CD4-positive, alpha-beta T cell treated with Interferon alpha-2 for 1 hour (primary cell): Measurements from ENCODE around the gene NOL7.
A peak's percentile ranks its signal among the peaks of the same experiment; 100 is the strongest.

Experiments
- DNase-seq, 2 donors: peaks; one replicate each; pipeline ENCODE4 v3.0.0-alpha.2; 2020 to 2022

Gene NOL7

GRCh38 chr6:13660273-13660672 lies 45.1 kb downstream of the NOL7 start:
- no peak for DNase-seq

- no peak for DNase-seq
Measured at GRCh38 chr6:13660893-13661292, 45.8 kb downstream of the NOL7 start.

DNA sequence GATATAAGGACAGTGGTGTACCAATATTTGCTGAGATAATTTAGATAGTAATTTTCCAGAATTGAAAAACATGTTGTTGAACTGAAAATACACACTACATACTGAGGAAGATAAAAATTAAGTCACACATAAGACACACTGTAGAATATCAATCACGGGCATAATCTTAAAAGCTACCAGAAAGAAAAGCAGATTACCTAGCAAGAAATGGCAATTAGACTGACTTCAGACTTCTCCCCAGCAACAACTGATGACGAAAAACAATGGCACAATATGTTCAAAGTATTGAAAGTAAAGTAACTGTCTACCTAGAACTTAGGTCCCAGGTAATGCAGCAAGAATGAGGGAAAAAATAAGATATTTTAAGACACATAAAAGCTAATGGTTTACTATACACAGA lies 46.5 kb downstream of the NOL7 start:
- DNase-seq: no peak

DNA sequence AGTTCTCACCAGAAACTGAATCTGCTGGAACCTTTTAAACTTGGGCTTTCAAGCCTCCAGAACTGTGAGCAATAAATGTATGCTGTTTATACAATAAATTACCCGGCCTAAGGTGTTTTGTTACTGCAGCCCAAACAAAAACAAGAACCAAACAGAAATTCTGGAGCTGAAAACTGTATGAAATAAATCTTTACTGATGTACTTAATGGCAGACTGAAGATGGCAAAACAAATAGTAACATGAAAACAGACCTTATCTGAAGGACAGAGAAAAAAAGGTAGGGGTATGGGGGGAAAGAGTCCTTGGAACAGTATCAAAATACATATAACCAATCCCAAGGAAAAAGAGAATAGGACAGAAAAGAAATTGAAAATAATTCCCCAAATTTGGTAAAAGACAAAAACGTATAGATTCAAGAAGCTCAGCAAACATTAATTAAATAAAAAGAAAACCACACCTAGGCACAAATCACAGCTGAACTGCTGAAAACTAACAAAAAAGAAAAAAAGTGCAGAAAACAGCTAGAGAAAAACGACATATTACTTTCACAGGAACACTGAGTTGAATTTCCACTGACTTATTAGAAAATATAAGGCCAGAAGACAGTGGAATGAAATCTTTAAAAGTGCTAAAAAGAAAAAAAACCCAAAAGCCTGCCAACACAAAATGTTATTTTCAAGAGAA lies 47.7 kb downstream of the NOL7 start:
- DNase-seq: no peak

DNA sequence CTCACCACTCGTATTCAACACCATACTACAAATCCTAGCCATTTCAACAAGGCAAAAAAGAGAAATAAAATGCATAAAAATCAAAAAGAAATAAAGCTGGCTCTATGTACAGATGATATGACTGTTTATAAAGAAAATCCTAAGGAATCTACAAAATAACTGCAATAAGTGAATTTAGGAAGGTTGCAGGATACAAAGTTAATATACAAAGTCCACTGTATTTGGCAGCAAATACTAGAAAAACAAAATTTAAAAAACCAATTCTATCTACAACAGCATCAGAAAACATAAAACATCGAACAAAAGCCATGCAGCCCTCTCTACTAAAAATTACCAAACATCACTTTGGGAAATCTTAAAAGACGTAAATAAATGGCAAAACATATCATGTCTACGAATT lies 48.9 kb downstream of the NOL7 start:
- DNase-seq: no peak

DNA sequence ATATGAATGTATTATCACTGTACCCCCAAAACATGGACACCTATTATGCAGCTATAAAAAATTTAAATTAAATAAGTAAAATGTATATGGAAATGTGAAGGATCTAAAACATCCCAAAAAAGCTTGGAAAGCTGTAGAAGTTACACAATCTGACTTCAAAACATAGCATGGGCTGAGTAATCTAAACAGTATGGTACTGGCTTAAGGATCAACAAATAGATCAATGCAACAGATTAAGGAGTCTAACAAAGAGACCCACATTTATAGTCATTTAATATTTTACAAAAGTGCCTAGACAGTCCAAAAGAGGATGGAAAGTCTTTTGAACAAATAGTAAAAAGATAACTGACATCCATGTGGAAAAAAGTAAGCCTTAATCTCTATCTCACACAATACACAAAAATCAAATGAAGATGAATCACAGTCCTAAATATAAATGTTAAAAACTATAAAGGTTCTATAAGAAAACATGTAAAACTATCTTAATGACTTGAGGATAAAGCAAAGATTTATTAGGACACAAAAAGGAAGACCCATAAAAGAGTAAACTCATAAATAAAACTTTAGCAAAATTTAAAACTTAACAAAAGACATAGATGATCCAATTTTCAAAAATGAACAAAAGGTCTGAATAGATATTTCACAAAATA lies 49.7 kb downstream of the NOL7 start:
- DNase-seq: no peak

- DNase-seq: peak in 1 of 2 donors; percentile 33
Measured at GRCh38 chr6:13666194-13667105, 51.3 kb downstream of the NOL7 start.

DNA sequence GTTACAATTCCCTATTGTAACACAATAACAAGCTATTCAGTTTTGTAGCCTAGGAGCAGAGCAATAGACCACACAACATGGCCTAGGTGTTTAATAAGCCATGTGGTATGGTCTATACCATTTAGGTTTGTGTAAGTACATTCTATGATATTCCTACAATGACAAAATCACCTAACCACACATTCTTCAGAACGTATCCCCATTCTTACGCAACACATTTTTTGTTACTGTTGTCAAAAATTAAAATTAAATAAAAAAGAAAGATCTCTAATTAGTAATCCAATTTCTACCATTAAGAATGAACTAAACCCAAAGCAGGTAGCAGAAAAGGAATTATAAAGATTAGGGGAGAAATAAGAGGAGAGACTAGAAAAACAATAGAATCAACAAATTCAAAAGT lies 52.5 kb downstream of the NOL7 start:
- DNase-seq: no peak

GRCh38 chr6:13668291-13668928 lies 53.3 kb downstream of the NOL7 start:
- DNase-seq: peak in 1 of 2 donors; percentile 25

DNA sequence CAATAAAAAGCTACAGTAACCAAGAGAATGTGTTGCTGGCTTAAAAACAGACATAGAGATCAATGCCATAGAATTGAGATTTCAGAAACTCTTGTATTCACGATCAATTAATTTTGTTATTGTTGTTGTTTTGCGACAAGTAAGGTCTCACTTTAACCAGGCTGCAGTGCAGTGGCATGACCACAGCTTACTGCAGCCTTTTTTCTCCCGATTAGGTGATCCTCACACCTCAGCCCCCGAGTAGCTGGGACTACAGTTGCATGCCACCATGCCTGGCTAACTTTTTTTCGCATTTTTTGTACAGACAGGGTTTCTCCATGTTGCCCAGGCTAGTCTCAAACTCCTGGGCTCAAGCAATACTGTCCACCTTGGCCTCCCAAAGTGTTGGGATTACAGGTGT lies 54.3 kb downstream of the NOL7 start:
- DNase-seq: no peak
